GM19023 (cell line): ENCODE results near the gene KCNH1.

ENCODE experiments used
- ATAC-seq: cut with Tn5 transposase; IDR thresholded peaks from one replicate; pipeline ENCODE4 v1.9.1; 2021; ENCODE audit warnings: mild to moderate bottlenecking, moderate library complexity; ENCODE audit not compliant: unreplicated experiment

Gene KCNH1

GRCh38 chr1:210655511-210655910, 478.4 kb downstream of the KCNH1 start:
- no peak for ATAC-seq

GRCh38 chr1:210654176-210654981, 479.6 kb downstream of the KCNH1 start:
- no peak for ATAC-seq

GRCh38 chr1:210653771-210654170, 480.2 kb downstream of the KCNH1 start:
- ATAC-seq: no peak

- no peak for ATAC-seq
These were observed 481.5 kb downstream of the KCNH1 start for GRCh38 chr1:210652329-210652954.

- no peak for ATAC-seq
These were observed 483.5 kb downstream of the KCNH1 start for GRCh38 chr1:210650403-210650802.

- ATAC-seq: no peak
These were observed 485.2 kb downstream of the KCNH1 start for GRCh38 chr1:210648588-210649269.

- no peak for ATAC-seq
These were observed 486.3 kb downstream of the KCNH1 start for GRCh38 chr1:210647406-210648333.

- ATAC-seq: no peak
These were observed 487.7 kb downstream of the KCNH1 start for GRCh38 chr1:210646258-210646616.

- ATAC-seq: no peak
These were observed 488.2 kb downstream of the KCNH1 start for GRCh38 chr1:210645582-210646257.

- no peak for ATAC-seq
These were observed 492.4 kb downstream of the KCNH1 start for GRCh38 chr1:210641582-210641981.

GRCh38 chr1:210635108-210635507, 498.8 kb downstream of the KCNH1 start:
- no peak for ATAC-seq

- no peak for ATAC-seq
These were observed 500.3 kb downstream of the KCNH1 start for GRCh38 chr1:210633636-210634035.

GRCh38 chr1:210633140-210633539, 500.8 kb downstream of the KCNH1 start:
- ATAC-seq: no peak

- ATAC-seq: no peak
These were observed 502.5 kb downstream of the KCNH1 start for GRCh38 chr1:210631399-210631798.

- ATAC-seq: no peak
These were observed 504.7 kb downstream of the KCNH1 start for GRCh38 chr1:210629276-210629675.

GRCh38 chr1:210627755-210628154, 506.2 kb downstream of the KCNH1 start:
- ATAC-seq: no peak
